ENCODE measurements around the gene TREM1. TPM values are rescaled to one million over a fixed set of nuclear protein-coding genes. Genes with fewer than 3 reads are reported as not detected.
"Not testable (repeated sequence)": the region's sequence is repeated elsewhere in the genome, so short reads cannot be mapped to it uniquely, and the experiment has no call there.

Gene TREM1
- total RNA-seq, 1 donor from 2014 or later: not detected

DNA sequence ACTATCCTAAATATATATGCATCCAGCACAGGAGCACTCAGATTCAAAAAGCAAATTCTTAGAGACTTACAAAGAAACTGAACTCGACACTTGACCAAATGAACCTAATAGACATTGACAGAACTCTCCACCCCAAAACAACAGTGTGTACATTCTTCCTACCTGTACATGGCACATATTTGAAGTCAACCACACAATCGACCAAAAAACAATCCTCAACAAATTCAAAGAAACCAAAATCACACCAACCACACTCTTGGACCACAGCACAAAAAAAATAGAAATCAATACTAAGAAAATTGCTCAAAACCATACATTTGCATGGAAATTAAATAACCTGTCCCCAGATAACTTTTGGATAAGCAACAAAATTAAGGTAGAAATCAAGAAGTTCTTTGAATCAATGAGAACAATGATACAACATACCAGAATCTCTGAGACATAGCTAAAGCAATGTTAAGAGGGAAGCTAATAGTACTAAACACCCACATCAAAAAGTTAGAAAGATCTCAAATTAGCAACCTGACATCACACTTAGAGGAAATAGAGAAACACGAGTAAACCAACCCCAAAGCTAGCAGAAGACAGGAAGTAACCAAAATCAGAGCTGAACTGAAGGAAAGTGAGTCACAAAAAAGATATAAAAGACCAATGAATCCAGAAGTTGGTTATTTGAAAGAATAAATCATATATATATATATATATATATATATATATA is 12.5 kb upstream of the TREM1 start:
- DNase-seq (ENCODE audit: extremely low read depth, low read depth, low spot score): no peak

DNA sequence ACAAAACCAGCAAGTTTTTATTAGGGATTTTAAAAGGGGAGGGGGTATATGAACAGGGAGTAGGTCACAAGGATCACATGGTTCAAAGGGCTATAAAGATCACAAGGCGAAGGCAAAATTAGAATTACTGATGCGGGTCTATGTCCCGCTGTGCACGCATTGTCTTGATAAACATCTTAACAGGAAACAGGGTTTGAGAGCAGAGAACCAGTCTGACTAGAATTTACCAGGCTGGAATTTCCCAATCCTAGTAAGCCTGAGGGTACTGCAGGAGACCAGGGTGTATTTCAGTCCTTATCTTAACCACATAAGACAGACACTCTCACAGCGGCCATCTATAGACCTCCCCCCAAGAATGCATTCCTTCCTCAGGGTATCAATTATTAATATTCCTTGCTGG is 10.8 kb upstream of the TREM1 start:
- DNase-seq (ENCODE audit: extremely low read depth, low read depth, low spot score): not testable (repeated sequence)

DNA sequence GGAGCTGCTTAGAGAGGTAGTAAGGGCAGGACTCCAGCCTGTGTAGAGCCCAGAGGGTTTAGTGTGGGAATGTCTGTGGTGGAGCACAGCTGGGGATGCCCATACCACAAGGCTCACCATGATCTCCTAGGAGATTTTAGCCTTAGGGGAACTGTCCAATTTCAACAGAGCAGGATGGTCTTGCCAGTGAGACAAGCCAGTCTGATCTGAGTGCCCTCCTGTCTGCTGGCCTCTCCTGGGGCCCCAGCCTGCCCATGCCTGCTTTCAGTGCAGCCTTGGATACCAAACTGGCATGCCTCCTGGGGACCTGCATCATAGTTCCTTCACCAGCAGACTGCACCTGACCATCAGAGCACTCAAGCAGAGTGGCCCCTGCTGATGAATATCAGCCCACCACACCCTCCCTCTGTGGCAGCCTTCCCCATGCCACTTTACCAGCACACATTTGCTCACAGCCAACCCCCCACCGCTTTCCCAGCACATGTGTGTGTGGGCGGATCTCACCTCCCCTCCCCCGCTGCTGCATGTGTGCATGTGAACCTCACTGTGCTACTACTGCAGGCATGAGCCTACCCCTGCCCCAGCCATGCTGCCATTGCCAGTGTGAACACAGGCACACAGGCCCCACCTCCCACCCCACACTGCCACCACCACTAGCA is 7.9 kb upstream of the TREM1 start:
- no peak for DNase-seq (ENCODE audit: extremely low read depth, low read depth, low spot score)

DNA sequence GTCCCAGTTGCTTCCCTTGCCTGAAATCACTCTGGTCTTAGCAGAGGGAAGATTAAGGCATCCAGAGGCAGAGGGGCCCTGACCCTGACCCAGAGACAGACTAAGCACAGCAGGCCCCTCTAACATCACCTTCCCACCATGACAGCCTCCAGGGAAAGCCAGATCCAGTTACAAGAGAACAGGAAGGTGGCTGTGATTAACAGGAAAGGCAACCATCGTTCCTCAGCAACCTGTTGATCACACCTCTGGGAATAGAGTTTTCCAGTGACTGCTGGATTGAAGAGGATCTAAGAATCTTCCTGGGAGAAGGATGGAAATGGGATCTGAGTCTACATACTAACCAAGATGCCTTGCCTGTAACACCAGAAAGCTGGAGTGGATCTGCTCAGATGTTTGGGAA is 5.2 kb upstream of the TREM1 start:
- no peak for DNase-seq (ENCODE audit: extremely low read depth, low read depth, low spot score)

DNA sequence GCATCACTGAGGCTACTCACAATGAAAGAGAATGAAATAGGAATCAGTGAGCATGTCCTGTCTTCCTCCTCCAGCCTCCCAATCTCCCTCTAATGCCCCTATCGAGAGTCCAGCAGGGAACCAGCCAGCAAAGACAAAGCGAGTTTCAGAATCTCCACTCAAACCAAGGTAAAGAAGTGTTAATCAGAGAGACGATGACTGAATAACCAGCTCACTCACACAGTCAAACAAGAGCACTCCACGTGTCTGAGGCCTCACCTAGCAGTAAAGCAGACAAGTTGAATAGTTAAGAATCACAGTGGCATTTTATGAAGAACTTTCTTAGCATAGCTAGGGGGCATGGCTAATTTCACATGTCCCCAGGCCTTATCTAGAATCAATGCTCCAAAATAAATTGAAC is 3.3 kb upstream of the TREM1 start:
- no peak for DNase-seq (ENCODE audit: extremely low read depth, low read depth, low spot score)

DNA sequence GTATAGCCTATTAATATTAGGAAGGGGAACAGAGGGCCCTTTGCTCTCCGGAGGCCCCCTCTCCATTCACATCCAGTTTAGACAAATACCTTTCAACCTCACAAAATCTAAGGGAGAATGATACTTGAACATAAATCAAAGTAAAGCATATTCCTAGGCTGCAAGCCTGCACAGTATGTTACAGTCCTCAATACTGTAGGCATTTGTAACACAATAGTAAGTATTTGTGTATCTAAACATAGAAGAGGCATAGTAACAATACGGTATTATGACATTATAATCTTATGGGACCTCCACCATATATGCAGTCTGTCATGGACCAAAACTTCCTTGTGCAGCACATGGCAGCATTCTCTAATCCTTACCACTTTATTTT is 2.3 kb upstream of the TREM1 start:
- no peak for DNase-seq (ENCODE audit: extremely low read depth, low read depth, low spot score)

DNA sequence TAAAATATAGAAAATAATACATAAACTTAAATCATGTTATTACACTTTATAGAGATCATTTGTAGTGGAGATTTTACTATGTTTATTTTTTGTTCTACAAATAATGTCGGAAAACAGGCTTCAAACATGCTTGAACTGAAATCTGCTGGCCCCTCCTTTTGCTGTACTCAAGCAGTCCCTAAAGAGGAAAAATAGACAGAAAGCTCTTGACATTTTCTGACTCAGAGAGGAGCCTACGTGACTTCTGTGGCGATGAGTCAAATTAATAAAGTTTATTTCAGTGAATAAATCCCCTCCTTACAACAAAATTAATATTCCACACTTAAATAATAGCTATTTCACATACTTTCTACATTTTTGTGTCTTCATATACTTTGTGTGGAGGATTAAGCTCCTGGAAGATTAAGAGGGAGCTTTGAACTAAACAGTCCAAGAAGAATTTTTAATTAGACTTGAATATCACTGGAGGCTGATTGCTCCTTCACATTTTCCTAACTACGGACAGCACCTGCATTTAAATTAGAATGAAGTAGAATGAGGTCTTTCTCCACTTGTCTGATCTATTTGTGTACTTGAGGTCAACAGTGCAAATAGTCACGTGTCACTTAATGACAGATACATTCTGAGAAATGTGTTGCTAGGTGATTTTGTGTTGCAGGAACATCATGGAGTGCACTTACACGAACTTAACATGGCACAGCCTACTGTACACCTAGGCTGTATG is 1.7 kb upstream of the TREM1 start:
- no peak for DNase-seq (ENCODE audit: extremely low read depth, low read depth, low spot score)

DNA sequence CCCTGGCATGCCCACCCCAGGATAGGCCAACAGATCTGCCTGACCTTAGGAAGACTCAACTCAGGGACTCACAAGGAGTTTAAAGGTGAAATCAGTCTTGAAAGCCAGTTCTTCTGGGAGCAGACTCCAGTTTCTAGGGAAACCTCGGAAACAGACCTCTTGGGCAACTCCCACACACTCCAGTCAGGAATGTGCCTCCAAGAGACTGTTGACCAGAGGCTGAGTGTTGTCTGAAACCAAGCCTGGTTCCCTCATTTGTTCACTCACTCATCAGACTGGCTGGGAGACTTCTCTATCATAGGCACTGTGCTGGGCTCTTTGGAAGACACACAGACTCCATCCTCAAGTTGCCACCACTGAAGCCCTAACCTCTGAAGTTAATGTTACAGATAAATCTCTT is 1.8 kb downstream of the TREM1 start:
- DNase-seq (ENCODE audit: extremely low read depth, low read depth, low spot score): no peak

DNA sequence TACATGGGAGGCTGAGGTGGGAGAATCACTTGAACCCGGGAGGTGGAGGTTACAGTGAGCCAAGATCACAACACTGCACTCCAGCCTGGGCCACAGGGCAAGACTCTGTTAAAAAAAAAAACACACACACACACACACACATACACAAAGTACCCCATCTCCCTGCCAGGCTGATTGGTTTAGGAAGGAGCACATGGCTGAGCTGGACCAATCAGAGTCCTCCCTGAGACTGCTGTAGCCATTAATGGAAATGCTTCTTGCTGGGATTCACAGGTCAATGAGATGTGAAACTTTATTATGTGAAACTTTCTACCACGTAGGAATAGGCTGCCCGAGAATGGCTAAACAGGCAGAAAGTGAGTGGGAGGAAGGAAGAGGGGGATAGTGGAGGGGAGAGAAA is 2.9 kb downstream of the TREM1 start:
- no peak for DNase-seq (ENCODE audit: extremely low read depth, low read depth, low spot score)

DNA sequence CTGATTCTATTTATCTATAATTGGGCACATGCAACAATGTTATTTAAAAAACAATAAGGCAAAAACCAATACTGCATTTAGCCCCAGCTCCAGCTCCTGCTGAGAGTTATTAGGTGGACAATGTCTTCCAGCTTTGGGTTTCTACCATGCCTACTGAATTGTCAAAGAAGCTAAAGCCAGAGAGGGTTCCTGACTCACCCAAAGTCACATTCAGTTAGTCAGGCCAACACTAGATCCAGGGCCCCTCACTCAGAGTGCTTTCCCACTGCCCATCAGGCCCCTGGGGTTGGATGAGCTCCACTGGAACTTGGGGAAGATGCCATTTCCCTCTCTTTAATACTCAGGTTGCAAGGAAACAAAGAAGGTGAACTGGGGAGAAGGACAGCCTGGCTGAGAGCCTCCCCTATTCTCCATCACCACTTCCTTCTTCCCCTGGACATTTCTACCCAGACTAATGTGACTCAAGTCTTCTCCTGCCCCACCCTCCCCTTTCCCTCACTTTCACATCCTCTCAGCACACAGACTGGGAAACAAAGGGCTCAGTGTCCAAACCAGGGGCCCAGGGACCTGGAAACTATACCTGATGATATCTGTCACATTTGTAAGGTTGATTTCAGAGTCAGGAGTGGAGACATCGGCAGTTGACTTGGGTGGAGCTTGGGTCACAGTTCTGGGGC is 6.0 kb downstream of the TREM1 start:
- no peak for DNase-seq (ENCODE audit: extremely low read depth, low read depth, low spot score)

DNA sequence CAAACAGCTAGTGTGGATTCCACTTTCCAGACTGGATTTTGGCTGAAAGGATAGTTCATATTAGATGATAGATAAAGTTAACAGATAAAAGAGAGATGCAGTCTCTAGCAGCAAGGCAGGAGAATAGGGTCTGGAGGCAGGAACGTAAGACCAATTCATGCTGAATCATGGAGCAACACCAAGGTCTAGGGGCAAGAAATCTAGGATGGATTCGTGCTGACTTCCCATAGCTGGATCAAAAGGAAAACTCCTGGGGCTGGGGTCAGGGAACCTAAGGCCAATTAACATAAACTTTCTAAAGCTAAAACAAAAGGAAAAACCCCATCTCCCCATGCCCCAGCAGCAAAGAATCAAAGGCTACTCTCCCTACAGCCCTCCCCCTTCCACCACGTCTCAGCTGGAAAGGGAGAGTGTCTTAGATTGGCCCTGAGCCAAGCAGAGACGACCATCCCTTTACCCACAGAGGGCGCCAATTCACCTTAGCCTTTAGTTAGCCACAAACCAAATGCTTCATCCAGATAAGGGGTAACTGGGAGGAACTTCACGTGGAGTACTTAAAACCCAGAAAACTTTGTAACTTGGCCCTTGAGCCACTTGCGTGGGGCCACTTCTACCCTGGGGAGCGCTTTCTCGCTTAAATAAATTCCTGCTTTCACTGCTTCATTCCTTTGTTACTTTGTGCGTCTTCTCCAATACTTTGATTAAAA is 7.6 kb downstream of the TREM1 start:
- peak; percentile 25 for DNase-seq (ENCODE audit: extremely low read depth, low read depth, low spot score)

DNA sequence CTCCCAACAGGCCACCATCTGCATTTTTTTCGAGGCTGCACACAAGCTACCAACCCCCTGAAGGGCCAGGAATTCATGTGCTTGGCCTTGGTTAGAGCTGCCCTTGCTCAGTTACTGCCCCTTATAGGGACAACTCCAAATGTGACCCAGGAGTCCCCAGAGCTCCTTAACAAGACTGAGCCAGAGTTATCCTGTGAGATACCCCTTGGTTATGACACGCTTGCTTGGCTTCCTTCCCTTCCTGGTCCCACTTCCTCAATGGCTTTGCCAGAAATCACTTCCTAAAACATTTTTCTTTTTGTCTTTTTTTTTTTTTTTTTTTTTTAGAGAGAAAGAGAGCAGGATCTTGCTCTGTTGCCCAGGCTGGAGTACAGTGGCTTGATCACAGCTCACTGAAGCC is 8.9 kb downstream of the TREM1 start:
- DNase-seq (ENCODE audit: extremely low read depth, low read depth, low spot score): no peak

DNA sequence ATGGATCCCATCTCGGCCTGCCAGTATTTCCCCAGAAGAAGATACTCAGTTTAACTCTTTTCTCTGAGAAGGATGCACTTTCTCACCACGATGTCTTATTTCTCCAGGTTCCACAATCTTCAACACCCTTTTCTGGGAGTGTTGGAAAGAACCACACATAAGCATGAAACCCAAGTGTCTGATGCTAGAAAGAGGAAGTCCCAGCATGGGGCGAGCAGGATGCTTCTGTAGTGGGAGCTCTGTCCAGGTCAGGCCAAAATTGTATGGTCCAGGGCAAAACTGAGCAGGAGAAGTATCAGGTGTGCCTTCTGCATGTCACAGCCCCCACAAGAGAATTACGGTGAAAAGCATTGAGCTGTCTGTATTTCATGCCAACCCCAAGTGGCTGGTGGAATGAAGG is 11.0 kb downstream of the TREM1 start:
- no peak for DNase-seq (ENCODE audit: extremely low read depth, low read depth, low spot score)

DNA sequence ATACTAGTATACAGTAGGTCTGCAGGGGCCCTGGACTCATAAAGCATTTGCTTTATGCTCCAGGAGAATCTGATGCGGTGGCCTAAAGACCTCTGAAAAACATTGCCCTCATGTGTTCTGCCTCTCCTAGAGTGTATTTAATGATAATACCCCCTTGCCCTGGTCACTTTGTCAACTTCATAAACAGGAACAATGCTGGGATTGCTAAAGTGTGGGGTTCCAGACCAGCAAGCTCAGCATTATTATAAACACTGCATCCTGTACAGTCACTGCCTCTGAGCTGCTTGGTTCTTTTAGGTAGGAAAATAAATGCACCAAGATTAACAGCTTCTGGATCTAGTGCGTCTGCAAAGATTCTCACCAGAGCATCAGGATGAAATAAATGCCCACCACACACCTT is 12.2 kb downstream of the TREM1 start:
- DNase-seq (ENCODE audit: extremely low read depth, low read depth, low spot score): no peak

DNA sequence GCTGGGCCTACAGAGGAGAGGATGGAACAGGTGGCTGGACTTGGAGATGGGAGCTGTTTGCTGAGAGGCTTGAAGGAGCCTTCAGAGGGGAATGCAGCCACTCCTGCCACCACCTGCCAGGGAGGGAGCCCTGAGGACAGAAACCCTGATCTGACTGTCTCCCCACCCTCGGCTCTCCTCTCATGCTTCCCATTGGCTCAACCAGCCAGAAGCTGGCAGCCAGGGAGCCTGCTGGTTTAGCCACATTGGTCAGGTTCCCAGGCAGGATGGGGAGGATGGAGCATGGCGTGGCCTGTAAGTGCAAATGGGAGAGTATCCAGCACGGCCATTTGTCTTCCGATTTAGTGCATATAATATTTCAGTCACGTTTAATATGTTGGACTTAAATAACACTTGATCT is 12.8 kb downstream of the TREM1 start:
- no peak for DNase-seq (ENCODE audit: extremely low read depth, low read depth, low spot score)

DNA sequence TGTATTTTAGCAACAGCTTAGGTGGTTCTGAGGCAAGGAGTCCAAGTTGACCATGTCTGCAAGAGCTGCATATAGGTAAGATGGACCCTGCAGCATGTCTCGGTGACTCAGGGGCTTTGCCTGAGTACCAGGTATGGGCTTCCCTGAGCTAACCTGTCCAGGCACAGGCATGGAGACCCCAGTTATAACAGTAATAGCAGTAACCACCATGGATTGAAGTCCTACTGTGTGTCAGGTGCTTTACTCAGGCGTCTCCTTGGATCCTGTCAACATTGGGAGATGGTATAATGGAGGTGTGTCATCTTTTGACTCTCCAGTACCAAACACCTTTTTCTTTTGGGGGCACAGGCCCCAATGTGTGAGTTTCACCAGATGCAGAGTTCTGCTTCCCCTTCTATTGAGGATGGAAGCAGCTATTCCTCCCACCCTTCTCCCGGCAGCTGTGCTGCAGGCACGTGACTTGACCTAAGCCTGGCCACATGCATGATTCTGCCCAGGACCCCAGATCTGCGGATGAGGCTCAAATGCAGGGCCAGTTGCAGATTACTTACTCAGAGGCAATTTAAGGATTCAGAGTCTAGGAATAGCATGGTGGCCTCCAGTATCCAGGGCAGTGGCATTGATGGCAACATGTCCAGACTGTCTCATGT is 13.8 kb downstream of the TREM1 start:
- no peak for DNase-seq (ENCODE audit: extremely low read depth, low read depth, low spot score)

DNA sequence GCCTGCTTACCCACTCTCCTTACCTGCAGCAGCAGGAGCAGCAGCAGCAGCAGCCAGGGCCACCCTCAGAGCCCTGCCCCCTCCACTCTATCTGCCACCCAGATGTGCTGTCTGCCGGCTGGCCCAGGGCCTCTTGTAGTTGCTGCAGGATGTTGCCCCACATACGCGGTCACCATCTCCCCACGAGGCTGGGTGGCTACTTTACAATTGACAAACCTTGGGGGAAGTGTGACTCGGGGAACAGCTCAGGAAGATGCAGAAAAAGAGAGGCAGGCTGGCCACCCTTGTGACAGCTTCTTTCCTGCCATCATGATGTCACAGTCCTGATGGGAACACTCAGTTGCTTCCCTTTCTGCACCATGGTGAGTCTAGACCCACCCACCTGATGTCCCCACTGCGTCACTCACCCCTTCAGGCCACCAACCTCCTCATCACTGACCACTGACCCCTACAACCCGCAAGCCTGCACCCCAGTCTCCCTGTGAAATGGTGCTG is 14.5 kb downstream of the TREM1 start:
- no peak for DNase-seq (ENCODE audit: extremely low read depth, low read depth, low spot score)

DNA sequence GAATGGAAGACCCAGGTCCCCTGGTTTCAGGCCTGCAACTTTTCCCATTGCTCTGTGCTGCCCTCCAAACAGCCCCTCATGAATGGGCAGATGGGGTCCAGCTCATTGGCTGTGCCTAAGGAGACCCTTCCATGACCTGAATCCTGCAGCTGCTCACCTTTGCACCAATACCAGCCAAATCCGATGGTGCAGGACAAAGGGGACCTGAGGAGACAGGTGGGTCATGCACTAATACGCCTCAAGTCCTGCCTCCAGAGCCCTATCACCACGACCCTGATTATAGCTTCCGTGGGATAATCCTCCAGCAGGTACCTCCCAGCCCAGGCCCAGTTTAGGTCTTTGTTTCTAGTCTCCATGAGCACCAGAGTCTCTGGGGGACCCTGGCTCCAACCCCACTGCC is 16.8 kb downstream of the TREM1 start:
- no peak for DNase-seq (ENCODE audit: extremely low read depth, low read depth, low spot score)

DNA sequence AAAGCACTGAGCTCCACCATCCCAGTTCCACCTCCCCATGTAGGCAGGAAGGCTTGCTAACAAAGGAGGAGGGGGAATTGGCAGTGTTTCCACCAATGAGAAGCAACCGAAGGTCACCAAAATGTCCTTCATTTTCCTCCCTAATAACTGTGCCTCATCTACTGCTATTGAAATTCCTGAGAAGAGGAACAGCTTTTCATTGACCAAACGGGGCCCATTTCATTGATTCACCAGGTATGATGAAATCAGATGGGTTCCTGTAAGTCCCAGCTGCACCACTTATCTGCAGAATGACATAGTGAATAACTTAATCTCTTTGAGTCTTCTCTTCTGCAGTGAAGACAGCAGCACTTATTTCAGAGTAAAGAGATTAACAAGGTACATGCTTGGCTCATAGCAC is 17.3 kb downstream of the TREM1 start:
- DNase-seq (ENCODE audit: extremely low read depth, low read depth, low spot score): no peak

DNA sequence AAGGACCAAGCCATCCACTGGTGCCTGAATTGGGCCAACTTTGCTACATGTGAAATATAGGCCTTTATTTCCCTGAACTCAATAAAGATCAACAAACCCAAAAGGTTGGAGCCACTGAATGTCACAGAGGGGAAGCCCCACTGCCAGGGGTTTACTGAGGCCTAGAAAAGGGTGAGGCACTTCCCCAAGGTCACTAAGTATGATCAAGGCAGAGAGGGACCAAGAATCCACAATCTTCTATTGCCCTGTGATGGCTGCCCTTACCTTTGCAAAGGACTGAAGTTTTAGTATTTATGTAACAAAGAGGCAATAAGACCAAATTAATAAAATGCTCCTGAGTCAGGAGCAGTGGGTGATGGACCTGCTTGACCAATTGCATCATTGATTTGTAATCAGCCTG is 18.0 kb downstream of the TREM1 start:
- no peak for DNase-seq (ENCODE audit: extremely low read depth, low read depth, low spot score)
